Measurements from ENCODE around the gene ATP2B1.

The ATP2B1 gene

DNA sequence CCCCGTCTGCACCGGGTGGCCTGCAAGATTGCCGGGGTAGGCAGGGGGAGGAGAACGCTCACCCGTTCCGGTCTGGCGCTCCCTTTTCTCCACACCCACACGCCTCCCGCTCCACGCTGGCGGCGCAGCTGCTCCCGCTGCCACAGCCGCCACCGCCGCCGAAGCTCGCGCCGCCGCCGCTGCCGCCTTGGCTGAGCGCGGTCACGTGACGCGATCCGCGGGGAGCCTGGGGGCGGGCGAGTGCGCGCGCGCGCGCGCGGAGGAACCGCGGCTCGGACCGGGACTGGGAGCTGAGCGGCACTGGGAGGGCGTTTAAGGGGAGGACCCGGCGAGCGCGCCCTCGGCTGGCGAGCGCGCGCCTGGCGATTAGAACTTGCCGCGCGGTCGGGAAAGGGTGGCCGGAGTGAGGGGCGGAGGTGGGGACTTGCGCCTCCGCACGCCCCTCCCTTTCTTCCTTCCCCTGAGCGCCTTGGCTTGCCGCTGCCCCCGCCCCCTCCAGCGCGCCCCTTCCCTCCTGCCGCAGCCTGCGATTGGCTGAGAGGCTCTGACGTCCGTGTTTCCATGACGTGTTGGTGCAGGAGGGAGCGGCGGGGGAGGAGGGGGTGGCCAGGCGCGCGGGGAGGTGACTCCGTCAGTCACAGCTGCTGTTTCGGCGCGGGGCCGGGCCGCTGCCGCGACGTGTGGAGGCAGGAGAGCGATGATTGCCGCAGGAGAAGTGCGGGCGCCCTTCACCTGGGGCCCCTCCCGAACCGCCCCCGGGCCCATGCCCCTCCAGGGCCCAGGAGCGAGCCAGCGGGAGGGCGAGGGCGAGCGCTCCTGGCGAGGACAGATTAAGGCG, 738 bp upstream of the ATP2B1 start:
- TF ChIP-seq, protein P1, sequence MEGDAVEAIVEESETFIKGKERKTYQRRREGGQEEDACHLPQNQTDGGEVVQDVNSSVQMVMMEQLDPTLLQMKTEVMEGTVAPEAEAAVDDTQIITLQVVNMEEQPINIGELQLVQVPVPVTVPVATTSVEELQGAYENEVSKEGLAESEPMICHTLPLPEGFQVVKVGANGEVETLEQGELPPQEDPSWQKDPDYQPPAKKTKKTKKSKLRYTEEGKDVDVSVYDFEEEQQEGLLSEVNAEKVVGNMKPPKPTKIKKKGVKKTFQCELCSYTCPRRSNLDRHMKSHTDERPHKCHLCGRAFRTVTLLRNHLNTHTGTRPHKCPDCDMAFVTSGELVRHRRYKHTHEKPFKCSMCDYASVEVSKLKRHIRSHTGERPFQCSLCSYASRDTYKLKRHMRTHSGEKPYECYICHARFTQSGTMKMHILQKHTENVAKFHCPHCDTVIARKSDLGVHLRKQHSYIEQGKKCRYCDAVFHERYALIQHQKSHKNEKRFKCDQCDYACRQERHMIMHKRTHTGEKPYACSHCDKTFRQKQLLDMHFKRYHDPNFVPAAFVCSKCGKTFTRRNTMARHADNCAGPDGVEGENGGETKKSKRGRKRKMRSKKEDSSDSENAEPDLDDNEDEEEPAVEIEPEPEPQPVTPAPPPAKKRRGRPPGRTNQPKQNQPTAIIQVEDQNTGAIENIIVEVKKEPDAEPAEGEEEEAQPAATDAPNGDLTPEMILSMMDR (conservative IDR thresholded peaks at IDR 0.05; ENCODE audit: control insufficient read depth, insufficient read depth, low read depth, low read length): no peak
- DNase-seq (ENCODE audit: low read depth): peak; percentile 98
- peak overlapping the region; percentile 76 for H3K4me3 ChIP-seq (ENCODE audit: control insufficient read depth, low read depth, low read length)

DNA sequence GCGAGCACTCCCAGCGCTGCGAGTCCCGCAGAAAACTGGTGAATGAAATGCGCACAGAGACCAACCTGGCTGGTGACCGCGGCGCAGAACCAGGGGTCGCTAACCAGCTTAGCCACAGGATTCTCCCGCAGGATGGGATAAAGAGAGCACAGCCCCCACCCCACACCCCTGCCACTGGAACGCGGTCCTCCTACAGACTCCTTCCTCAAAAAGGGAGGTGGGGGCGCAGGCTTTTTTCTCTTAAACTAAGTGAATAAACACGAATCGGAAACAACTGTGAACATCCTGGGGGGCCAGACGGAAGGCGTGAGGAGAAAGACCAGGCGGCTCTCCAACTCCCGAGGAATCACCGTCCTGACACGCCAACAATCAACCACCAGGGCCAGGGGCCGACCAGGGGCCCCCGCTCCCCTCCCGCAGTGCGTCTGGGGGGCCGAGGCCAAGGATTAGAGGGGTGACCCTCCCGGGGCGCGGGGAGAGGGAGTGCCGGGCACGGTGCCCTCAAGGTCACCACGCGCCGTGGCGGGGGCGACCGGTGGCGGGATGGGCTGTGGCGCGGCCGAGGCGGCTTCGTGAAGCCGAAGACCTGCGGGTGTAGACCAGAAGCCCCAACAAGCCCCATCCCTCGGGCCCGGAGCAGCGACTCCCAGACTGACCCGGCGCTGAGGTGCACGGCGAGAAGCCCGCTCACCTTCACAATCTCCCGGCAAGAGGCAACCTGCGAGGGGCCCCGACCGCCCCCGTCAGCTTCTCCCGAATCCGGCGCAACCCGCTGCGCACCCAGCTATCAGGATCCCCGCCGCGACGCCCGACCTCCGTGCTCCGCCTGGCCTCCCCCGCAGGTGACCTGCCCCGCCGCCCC, 704 bp downstream of the ATP2B1 start:
- H3K4me3 ChIP-seq (ENCODE audit: control insufficient read depth, low read depth, low read length): peak overlapping the region; percentile 84
- DNase-seq (ENCODE audit: low read depth): no peak
- TF ChIP-seq, protein P1 (conservative IDR thresholded peaks at IDR 0.05; ENCODE audit: control insufficient read depth, insufficient read depth, low read depth, low read length): no peak

DNA sequence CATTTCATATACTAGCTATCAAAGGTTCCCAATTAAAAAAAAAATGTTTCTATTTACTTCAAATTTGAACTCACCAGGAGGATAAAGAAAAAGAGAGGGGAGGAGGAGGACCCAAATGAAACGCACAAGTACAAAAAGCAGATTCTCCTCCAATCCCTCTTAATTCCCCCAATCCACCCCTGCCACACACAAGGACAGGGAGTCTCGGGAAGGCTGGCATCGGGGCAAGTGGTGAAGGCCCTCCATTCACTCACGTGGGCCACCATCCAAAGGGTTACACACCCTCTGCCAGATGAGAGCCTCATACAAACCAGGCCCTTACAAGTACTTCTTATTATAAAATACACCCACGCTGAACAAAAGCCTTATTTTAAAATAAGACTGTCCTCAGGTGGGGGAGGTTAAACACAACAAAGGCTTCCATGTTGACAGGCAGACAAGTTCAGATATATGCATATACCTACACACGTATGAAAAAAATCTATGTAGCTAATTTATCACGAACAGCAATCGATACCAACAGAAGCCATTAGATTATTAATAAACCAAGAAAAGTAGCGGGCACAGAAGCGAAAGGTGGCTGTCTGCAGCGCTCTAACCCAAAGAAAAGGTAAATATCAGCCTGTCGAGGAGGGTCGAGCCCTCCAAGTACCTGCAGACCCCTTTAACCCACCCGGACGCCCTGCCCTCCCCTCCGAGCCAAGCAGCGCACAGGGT, 1.5 kb downstream of the ATP2B1 start:
- TF ChIP-seq, protein P1 (conservative IDR thresholded peaks at IDR 0.05; ENCODE audit: control insufficient read depth, insufficient read depth, low read depth, low read length): no peak
- DNase-seq (ENCODE audit: low read depth): peak; percentile 53
- H3K4me3 ChIP-seq (ENCODE audit: control insufficient read depth, low read depth, low read length): peak overlapping the region; percentile 84

DNA sequence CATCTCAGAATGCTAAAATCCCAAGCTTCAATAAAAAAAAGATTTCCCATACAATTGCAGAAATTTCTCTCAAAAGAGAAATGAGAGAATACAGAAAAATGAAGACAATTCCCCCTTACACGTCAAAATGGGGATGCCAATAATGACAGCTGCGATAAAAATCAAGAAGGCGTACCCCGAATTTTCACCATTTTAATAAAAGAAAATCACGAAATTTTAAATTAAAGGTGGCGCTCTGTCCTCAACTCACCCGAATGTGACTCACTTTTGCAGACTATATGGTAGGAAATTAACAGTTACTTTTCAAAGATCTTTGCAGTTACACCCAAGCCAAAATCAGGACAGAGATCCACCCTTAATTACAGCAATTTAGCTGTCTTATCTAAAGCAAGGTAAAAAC, 2.1 kb downstream of the ATP2B1 start:
- peak; percentile 14 for DNase-seq (ENCODE audit: low read depth)
- H3K4me3 ChIP-seq (ENCODE audit: control insufficient read depth, low read depth, low read length): peak overlapping the region; percentile 84
- TF ChIP-seq, protein P1 (conservative IDR thresholded peaks at IDR 0.05; ENCODE audit: control insufficient read depth, insufficient read depth, low read depth, low read length): no peak

DNA sequence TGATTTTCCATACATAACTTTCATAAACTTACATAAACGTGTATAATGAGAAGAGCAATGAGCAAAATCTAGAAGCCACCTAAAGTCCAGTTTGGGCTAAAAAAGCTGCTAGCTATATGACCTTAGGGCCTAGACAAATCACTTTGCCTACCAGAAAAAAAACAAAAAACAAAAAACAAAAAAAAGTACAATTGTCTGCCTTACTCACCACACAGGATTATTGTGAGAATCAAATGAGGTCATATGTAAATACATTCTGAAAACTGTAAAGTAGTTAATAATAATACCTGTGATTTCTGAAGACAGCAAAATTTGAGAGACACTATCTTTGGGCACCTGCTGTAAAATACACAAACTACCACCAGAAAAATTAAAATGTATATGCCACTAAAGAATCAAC, 4.2 kb downstream of the ATP2B1 start:
- no peak overlapping the region for H3K4me3 ChIP-seq (ENCODE audit: control insufficient read depth, low read depth, low read length)
- TF ChIP-seq, protein P1 (conservative IDR thresholded peaks at IDR 0.05; ENCODE audit: control insufficient read depth, insufficient read depth, low read depth, low read length): no peak
- DNase-seq (ENCODE audit: low read depth): no peak

DNA sequence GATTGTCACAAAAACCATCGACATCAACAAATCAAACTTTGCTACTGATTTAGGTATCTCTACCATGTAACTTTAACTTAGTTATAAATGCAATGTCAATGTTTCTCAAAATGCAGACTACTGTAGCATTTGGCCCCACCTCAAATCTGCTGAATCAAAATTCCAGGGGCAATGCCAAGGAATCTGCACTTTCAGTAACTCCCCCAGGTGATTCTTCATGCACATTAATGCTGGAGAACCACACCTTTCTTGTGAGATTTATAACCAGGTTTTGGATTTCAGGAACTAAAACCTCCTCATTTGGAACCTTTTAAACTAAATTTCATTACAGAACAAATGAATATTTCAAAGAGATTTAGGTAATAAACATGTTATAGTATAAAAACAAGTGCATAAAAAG, 4.9 kb downstream of the ATP2B1 start:
- no peak overlapping the region for H3K4me3 ChIP-seq (ENCODE audit: control insufficient read depth, low read depth, low read length)
- DNase-seq (ENCODE audit: low read depth): no peak
- TF ChIP-seq, protein P1 (conservative IDR thresholded peaks at IDR 0.05; ENCODE audit: control insufficient read depth, insufficient read depth, low read depth, low read length): no peak
